Trophoblast cell (in vitro differentiated cells and primary cell): Measurements from ENCODE around the gene SCD.
A peak's percentile ranks its signal among the peaks of the same experiment; 100 is the strongest.

ENCODE experiments used
- DNase-seq, 2 donors: peaks; one replicate each; pipeline ENCODE4 v3.0.0-alpha.2; 2016
- H2AFZ ChIP-seq: 2 replicates; pipeline ENCODE4 v1.6.1; 2013; ENCODE audit warnings: low read length, moderate library complexity, mild to moderate bottlenecking; ENCODE audit not compliant: insufficient read depth, poor library complexity
- H2AK5ac ChIP-seq: 2 replicates; pipeline ENCODE4 v1.6.1; 2013; ENCODE audit warnings: mild to moderate bottlenecking, low read length
- H2BK120ac ChIP-seq: 2 replicates; pipeline ENCODE4 v1.6.1; 2013; ENCODE audit warnings: low read length, mild to moderate bottlenecking, moderate library complexity; ENCODE audit not compliant: insufficient read depth, poor library complexity
- H2BK12ac ChIP-seq: 2 replicates; pipeline ENCODE4 v1.6.1; 2013; ENCODE audit warnings: mild to moderate bottlenecking, low read length, moderate library complexity
- H2BK5ac ChIP-seq: 2 replicates; pipeline ENCODE4 v1.6.1; 2013; ENCODE audit warnings: low read length, low read depth, moderate library complexity, mild to moderate bottlenecking; ENCODE audit not compliant: poor library complexity
- H3K14ac ChIP-seq: 2 replicates; pipeline ENCODE4 v1.6.1; 2013; ENCODE audit warnings: mild to moderate bottlenecking, low read length
- H3K18ac ChIP-seq: 2 replicates; pipeline ENCODE4 v1.6.1; 2013; ENCODE audit warnings: mild to moderate bottlenecking, low read length
- H3K23ac ChIP-seq: 2 replicates; pipeline ENCODE4 v1.6.1; 2013; ENCODE audit warnings: low read length
- H3K27ac ChIP-seq: 2 replicates; pipeline ENCODE4 v1.5.1; 2013; ENCODE audit warnings: low read depth, mild to moderate bottlenecking, inconsistent platforms, low read length, moderate library complexity
- H3K27me3 ChIP-seq: 2 replicates; pipeline ENCODE4 v1.6.1; 2013; ENCODE audit warnings: inconsistent platforms, mild to moderate bottlenecking, low read length, moderate library complexity; ENCODE audit not compliant: insufficient read depth
- H3K36me3 ChIP-seq, 2 experiments: 1 replicate in 1 of 2; 2 replicates in 1 of 2; pipeline ENCODE4 v1.6.1; 2013; ENCODE audit warnings: low read length in 2 of 2, mild to moderate bottlenecking in 2 of 2, moderate library complexity in 1 of 2; ENCODE audit not compliant: insufficient read depth in 2 of 2, control insufficient read depth in 1 of 2
- H3K4ac ChIP-seq: 2 replicates; pipeline ENCODE4 v1.6.1; 2013; ENCODE audit warnings: low read depth, mild to moderate bottlenecking, low read length, moderate library complexity
- H3K4me1 ChIP-seq, 2 experiments: 1 replicate in 1 of 2; 2 replicates in 1 of 2; pipeline ENCODE4 v1.6.1; 2013; ENCODE audit warnings: low read length in 2 of 2, mild to moderate bottlenecking in 2 of 2, moderate library complexity in 1 of 2; ENCODE audit not compliant: insufficient read depth in 2 of 2, control insufficient read depth in 1 of 2
- H3K4me2 ChIP-seq: 2 replicates; pipeline ENCODE4 v1.6.1; 2013; ENCODE audit warnings: inconsistent platforms, mild to moderate bottlenecking, low read length, moderate library complexity
- H3K4me3 ChIP-seq: 2 replicates; pipeline ENCODE4 v1.5.1; 2013; ENCODE audit warnings: mild to moderate bottlenecking, low read depth, low read length, inconsistent platforms
- H3K79me1 ChIP-seq: one replicate; pipeline ENCODE4 v1.6.1; 2013; ENCODE audit warnings: low read length
- H3K79me2 ChIP-seq: 2 replicates; pipeline ENCODE4 v1.6.1; 2013; ENCODE audit warnings: low read length, mild to moderate bottlenecking; ENCODE audit not compliant: control insufficient read depth, insufficient read depth, poor library complexity
- H3K9ac ChIP-seq: 2 replicates; pipeline ENCODE4 v1.6.1; 2013; ENCODE audit warnings: mild to moderate bottlenecking, low read length
- H3K9me3 ChIP-seq: 2 replicates; pipeline ENCODE4 v1.6.1; 2013; ENCODE audit warnings: low read depth, mild to moderate bottlenecking, control low read depth, inconsistent platforms, low read length; ENCODE audit not compliant: insufficient read depth
- H4K12ac ChIP-seq: 2 replicates; pipeline ENCODE4 v1.6.1; 2013; ENCODE audit warnings: low read depth, mild to moderate bottlenecking, low read length, moderate library complexity
- H4K8ac ChIP-seq: 2 replicates; pipeline ENCODE4 v1.6.1; 2013; ENCODE audit warnings: low read depth, mild to moderate bottlenecking, low read length, moderate library complexity
- H4K91ac ChIP-seq: one replicate; pipeline ENCODE4 v1.6.1; 2013; ENCODE audit warnings: low read depth, mild to moderate bottlenecking, low read length, moderate library complexity
- WGBS: extraction: QIAGEN DNeasy Blood & Tissue Kit; methylation state at CpG from one replicate; pipeline ENCODE4 v1.1.7; 2013; ENCODE audit warnings: missing lambda C conversion rate; ENCODE audit not compliant: insufficient read length, insufficient coverage; ENCODE audit errors: extremely low coverage; 5-methylcytosine and 5-hydroxymethylcytosine counted together

SCD gene

DNA sequence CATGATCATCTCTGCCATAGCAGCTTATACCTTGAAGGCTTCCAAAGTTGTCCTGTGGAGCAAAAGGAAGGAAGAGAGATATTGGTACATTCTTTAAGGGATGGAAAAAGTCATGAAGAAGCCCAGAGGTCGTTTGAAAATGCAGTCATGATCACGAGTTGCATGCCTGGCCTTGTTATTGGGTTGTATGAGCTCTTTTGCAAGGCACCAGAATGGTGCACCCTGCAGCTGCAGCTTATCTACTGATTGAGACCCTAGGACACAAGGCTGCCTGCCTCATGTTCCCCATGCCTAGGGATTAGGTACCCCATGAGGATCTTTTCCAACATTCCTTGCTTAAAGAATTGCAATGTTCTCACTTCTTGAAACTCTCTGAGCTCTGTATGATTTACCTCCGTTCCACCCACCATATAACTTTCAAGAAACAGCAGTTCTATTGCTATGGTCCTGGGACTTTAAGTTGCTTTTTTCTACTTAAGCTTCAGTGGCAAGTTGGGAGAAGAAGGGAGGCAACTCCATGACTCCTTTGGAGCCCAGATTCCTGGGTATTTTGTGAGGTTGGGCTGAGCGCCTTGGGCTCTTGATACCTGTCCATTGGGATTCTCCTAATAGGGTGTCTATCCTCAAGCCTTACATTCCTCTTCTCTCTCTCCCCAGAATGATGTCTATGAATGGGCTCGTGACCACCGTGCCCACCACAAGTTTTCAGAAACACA lies 6.9 kb downstream of the SCD start:
- H3K79me2 ChIP-seq, result peaks cover 16% of the 10 kb centered on the region
- no peak overlapping the region for H2BK5ac ChIP-seq
- WGBS, result no CpG with 5 or more reads among the region's 6 CpGs
- no peak overlapping the region for H2BK12ac ChIP-seq
- no peak overlapping the region for H3K18ac ChIP-seq
- peaks cover 10% of the 10 kb centered on the region for H3K79me1 ChIP-seq
- H3K4me1 ChIP-seq, result peaks cover 28 to 51% of the 10 kb centered on the region in 2 experiments
- no peak overlapping the region for H3K4ac ChIP-seq
- no peak overlapping the region for H4K8ac ChIP-seq
- H3K27me3 ChIP-seq, result no peaks in the 10 kb centered on the region
- no peak overlapping the region for H2BK120ac ChIP-seq
- H4K12ac ChIP-seq, result no peak overlapping the region
- H3K36me3 ChIP-seq, result peaks cover 45 to 78% of the 10 kb centered on the region in 2 experiments
- H3K23ac ChIP-seq, result no peak overlapping the region
- DNase-seq, result no peak
- H3K14ac ChIP-seq, result no peak overlapping the region
- no peak overlapping the region for H4K91ac ChIP-seq
- H3K4me3 ChIP-seq, result no peak overlapping the region
- H2AFZ ChIP-seq, result no peak overlapping the region
- no peak overlapping the region for H3K9ac ChIP-seq
- H3K27ac ChIP-seq, result peak overlapping the region; percentile 35
- no peaks in the 10 kb centered on the region for H3K9me3 ChIP-seq
- no peak overlapping the region for H2AK5ac ChIP-seq
- no peak overlapping the region for H3K4me2 ChIP-seq

DNA sequence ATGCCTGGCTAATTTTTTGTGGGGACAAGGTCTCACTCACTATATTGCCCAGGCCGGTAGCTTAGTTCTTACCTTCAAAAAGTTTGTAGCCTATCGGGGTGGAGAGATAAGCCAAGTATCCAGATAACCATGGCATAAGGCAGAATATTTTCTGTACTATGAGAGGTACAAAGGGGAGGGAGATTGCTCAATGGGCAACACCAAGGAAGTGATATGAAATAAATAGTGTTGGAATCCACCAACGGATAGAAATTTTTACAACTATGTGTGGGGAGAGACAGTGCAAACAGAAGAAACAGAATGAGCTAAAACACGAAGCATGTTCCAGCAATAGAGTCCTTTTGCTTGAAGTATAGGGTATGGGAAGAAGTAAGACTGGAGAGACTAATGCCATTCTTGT lies 8.1 kb downstream of the SCD start:
- Histone ChIP-seq H2AFZ (no peak overlapping the region), H4K12ac (no peak overlapping the region), H3K79me1 (peaks cover 4% of the 10 kb centered on the region), H3K36me3 (peaks cover 39 to 76% of the 10 kb centered on the region in 2 experiments), H2BK12ac (no peak overlapping the region), H3K4me1 (peaks cover 22 to 48% of the 10 kb centered on the region in 2 experiments), H2BK5ac (no peak overlapping the region), H4K8ac (no peak overlapping the region), H3K4ac (no peak overlapping the region), H3K14ac (no peak overlapping the region), H3K79me2 (peaks cover 5% of the 10 kb centered on the region), H3K4me2 (no peak overlapping the region), H3K27ac (no peak overlapping the region), H3K4me3 (no peak overlapping the region), H3K9ac (no peak overlapping the region), H2AK5ac (no peak overlapping the region), H4K91ac (no peak overlapping the region), H3K18ac (no peak overlapping the region), H2BK120ac (no peak overlapping the region), H3K9me3 (no peaks in the 10 kb centered on the region), H3K27me3 (no peaks in the 10 kb centered on the region), H3K23ac (no peak overlapping the region)
- no CpG with 5 or more reads among the region's 4 CpGs for WGBS
- peak in 1 of 2 donors; percentile 55 for DNase-seq

DNA sequence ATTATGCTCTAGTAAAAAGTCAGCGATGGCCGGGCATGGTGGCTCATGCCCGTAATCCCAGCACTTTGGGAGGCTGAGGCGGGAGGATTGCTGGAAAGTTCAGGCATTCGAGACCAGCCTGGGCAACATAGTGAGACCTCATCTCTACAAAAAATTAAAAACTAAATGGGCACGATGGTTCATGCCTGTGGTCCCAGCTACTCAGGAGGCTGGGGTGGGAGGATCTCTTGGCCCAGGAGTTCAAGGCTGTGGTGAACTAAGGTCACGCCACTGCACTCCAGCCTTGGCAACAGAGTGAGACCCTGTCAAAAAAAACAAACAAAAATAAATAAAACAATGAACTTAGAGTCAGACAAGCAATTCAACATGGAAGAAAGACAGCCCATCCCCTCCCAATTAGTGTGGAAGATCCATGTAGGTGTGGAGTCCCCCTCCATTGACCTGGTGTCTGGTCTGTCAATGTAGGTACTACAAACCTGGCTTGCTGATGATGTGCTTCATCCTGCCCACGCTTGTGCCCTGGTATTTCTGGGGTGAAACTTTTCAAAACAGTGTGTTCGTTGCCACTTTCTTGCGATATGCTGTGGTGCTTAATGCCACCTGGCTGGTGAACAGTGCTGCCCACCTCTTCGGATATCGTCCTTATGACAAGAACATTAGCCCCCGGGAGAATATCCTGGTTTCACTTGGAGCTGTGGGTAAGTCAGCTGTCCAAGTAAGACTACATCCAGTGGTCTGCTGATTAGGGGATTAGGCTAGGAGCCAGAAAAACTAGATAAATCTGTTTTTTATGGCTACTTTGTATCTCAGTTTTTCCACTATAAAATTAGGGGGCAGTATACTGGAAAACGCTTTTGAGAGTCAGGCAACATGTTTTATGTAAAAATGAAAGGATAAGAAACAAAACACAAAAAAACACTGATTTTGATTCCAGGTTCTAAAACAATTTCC lies 9.3 kb downstream of the SCD start:
- peak overlapping the region; percentile 36 for H2BK12ac ChIP-seq
- H3K23ac ChIP-seq, result no peak overlapping the region
- no peak overlapping the region for H2BK120ac ChIP-seq
- H4K8ac ChIP-seq, result no peak overlapping the region
- no peak overlapping the region for H3K4me2 ChIP-seq
- H3K14ac ChIP-seq, result peak overlapping the region; percentile 5
- peaks cover 2% of the 10 kb centered on the region for H3K9me3 ChIP-seq
- no peak overlapping the region for H4K12ac ChIP-seq
- no peak overlapping the region for H4K91ac ChIP-seq
- peaks cover 6% of the 10 kb centered on the region for H3K79me1 ChIP-seq
- H2AK5ac ChIP-seq, result no peak overlapping the region
- H3K9ac ChIP-seq, result no peak overlapping the region
- H2AFZ ChIP-seq, result no peak overlapping the region
- H3K4me1 ChIP-seq, result peaks cover 19 to 42% of the 10 kb centered on the region in 2 experiments
- H3K79me2 ChIP-seq, result peaks cover 2% of the 10 kb centered on the region
- no peak overlapping the region for H3K4me3 ChIP-seq
- WGBS, result no CpG with 5 or more reads among the region's 14 CpGs
- peak overlapping the region; percentile 11 for H3K27ac ChIP-seq
- no peak overlapping the region for H2BK5ac ChIP-seq
- no peaks in the 10 kb centered on the region for H3K27me3 ChIP-seq
- H3K36me3 ChIP-seq, result peaks cover 43 to 77% of the 10 kb centered on the region in 2 experiments
- H3K4ac ChIP-seq, result no peak overlapping the region
- H3K18ac ChIP-seq, result peak overlapping the region; percentile 83
- DNase-seq, result no peak

DNA sequence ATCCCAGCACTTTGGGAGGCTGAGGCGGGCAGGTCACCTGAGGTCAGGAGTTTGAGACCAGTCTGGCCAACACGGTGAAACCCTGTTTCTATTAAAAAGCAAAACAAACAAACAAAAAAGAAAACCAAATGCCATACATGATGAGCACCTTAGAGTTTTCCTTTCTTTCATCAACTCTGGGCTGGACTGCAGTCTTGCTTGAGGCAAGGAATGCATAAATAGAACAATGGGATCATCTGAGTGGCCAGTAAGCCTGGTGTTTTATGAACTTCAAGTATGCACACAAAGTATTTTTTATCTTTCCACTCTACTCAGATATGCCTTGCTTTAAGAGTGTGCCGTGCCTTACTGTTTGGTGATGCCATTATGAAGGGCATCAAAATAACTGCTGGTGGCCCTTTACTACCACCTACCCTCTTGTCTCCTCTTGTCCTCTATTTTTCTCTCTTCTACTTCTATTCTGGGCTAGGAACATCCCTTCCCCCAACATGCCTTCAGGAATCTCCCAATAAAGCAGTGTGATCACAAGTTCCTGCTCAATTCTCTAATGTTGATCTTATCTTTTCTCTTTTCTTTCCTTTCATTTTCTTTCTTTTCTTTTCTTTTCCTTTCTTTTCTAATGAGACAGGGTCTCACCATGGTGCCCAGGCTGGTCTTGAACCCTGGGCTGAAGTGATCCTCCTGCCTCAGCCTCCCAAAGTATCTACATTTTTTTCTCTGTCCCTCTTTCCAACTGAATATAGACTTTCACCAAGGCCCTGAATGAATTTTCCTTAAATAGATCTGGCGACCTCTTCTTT lies 10.2 kb downstream of the SCD start:
- no peak overlapping the region for H2BK12ac ChIP-seq
- no peak overlapping the region for H4K8ac ChIP-seq
- peaks cover 2% of the 10 kb centered on the region for H3K79me2 ChIP-seq
- H3K4ac ChIP-seq, result no peak overlapping the region
- H4K91ac ChIP-seq, result no peak overlapping the region
- no peak overlapping the region for H2AK5ac ChIP-seq
- H3K27me3 ChIP-seq, result no peaks in the 10 kb centered on the region
- no peak overlapping the region for H4K12ac ChIP-seq
- no peak overlapping the region for H3K23ac ChIP-seq
- WGBS, result no CpG with 5 or more reads among the region's 4 CpGs
- peaks cover 6% of the 10 kb centered on the region for H3K79me1 ChIP-seq
- DNase-seq, result peak; percentile 82 to 95
- H2AFZ ChIP-seq, result no peak overlapping the region
- no peak overlapping the region for H3K9ac ChIP-seq
- no peak overlapping the region for H3K4me2 ChIP-seq
- H3K4me3 ChIP-seq, result no peak overlapping the region
- H3K4me1 ChIP-seq, result peaks cover 19 to 37% of the 10 kb centered on the region in 2 experiments
- peaks cover 2% of the 10 kb centered on the region for H3K9me3 ChIP-seq
- H3K14ac ChIP-seq, result no peak overlapping the region
- no peak overlapping the region for H2BK120ac ChIP-seq
- H3K18ac ChIP-seq, result no peak overlapping the region
- peaks cover 40 to 71% of the 10 kb centered on the region in 2 experiments for H3K36me3 ChIP-seq
- H3K27ac ChIP-seq, result peak overlapping the region; percentile 49
- H2BK5ac ChIP-seq, result no peak overlapping the region
